ENCODE results near the gene FRK.
"Not testable (repeated sequence)": the region's sequence is repeated elsewhere in the genome, so short reads cannot be mapped to it uniquely, and the experiment has no call there.

The FRK gene

GRCh38 chr6:115937502-115937901 is 123.2 kb downstream of the FRK start:
- not testable (repeated sequence) for DNase-seq

GRCh38 chr6:115935361-115935760 is 125.3 kb downstream of the FRK start:
- no peak for DNase-seq

- no peak for DNase-seq
Measured at GRCh38 chr6:115934829-115935228, 125.9 kb downstream of the FRK start.

DNA sequence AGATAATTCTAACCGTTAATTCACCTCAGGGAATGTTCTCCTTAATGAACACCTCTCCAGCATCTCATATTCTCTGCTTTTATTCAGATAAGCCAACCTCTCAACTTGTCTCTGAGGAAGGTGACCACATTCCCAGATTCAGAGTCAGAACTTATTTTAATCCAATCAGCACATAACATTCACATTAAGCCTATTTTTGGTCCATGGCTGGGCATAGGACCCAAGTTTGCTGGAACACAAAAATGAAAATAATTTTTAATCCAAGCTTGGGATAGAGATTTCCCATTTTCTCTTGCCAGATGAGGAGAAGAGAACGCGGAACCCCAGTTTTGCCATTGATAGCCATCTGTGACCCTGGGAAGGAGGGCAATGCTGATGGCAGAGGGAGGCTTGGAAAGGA is 126.5 kb downstream of the FRK start:
- DNase-seq, result no peak

- no peak for DNase-seq
Measured at GRCh38 chr6:115932481-115932880, 128.2 kb downstream of the FRK start.

DNA sequence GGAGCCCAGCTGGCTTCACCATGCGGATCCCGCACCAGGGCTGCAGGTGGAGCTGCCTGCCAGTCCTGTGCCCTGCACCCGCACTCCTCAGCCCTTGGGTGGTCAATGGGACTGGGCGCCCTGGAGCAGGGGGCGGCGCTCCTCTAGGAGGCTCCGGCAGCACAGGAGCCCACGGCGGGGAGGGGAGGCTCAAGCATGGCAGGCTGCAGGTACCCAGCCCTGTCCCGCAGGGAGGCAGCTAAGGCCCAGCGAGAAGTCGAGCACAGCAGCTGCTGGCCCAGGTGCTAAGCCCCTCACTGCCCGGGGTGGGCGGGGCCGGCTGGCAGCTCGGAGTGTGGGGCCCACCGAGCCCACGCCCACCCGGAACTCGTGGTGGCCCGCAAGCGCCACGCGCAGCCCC is 132.7 kb downstream of the FRK start:
- not testable (repeated sequence) for DNase-seq

DNA sequence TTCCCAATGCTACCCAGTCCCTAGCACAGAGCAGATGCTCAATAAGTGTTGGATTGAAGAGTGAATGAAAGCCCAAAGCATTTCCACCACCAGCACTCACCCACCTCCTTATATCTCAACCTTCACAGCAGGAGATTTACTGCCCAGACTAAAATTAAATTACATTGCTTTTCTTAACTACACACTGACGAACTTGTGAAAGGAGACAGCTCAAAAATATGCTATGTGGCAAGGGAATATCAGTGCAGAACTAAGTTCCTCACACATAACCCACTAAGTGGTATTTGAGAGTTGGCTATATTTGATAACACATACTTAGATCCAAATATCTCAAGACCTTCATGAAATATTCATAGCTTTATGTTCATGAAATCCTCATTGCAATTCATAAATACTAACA is 137.7 kb downstream of the FRK start:
- no peak for DNase-seq

- no peak for DNase-seq
Measured at GRCh38 chr6:115914098-115914497, 146.6 kb downstream of the FRK start.

DNA sequence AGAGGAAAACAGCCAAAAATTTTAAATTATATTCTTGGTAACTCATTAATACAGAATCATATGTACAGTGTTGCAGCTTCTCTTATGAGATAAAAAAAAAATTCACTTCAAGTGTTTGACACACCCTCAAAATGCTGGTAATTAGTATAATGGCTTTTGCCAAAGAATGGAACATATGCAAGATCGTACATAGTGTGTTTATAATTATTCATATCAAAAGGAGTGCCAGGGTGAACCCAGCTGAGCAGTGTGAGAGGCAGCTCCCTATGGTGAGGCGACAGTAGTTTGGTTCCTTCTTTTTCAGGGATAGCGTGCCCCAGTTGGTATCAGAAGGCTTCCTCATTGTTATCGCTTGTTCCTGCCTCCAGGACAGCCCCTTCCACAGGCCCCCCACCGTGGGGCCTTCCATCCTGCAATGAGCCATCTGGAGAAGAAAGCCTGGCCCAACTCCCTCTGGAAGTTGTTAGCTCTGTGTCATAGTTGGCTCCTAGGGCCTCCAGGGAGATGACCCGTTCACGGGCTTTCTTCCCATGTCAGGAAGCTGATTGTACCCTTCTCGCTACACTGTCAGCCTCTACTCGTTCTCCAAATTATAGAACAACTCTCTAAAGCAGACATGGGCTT is 150.7 kb downstream of the FRK start:
- DNase-seq, result no peak

DNA sequence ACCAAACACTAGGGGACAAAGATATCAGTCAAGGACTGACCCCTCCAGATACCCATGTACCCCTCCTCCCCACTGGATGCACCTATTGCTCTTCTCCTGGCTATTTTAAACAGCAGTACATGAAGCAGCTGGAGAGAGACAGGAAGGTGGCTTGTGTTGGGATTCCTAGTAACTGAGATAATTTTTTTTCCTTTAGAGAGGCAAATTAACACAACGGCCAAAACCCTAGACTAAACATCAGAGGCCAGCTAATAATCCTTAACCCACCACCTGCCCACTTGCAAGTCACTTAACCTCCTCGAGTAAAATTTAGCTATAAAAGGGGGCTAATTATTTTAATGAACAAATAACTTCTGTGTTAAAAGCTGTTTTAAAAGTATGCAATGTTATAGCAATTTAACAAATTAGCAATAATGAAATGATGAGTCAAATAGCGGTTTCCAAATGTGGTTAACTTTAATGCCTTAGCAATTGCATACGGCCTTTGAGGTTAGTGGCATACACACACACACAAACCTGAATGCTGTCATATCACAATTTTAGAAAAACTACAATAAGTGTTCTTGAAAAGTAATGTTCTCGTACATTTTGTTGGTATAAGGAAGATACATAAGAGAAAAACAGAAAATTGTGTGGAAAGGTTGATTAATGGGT is 151.7 kb downstream of the FRK start:
- no peak for DNase-seq

- DNase-seq, result no peak
Measured at GRCh38 chr6:115905471-115905870, 155.2 kb downstream of the FRK start.

DNA sequence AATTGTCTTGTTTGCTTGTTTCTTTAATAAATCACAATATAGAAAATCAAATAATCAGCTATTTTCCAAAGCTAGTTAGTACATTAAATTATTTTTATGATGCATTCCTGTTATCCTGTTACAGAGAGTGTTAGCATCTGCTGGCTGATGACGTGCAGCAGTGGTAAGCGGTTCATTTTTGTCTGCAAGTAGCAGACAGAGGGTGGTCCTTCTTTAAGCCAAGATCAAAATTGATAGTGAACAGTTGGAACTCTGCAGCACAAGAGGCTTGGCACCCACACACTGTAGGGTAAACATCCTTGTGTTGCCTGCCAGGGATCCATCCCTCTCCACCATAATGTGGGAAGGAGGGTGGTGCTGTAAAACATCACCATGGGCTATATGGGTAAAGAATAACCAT is 158.3 kb downstream of the FRK start:
- no peak for DNase-seq

DNA sequence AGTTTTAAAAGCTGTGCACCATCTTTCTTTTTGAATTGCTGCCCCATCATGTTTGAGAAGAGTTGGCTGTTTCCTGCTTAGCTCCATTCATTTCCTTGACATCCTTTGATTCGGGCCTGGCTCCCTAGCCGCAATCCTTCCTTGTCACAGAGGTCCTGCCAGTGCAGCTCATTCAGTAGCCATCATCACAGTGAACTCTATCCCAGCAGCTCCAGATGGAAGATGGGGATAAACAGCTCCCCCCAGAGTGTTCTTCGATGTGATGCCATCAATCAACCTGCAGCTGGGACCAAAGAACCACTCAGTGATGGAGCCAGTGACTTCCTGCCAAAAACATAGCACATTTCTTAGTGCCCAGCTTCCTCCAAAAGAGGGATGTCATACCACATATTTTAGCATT is 158.8 kb downstream of the FRK start:
- DNase-seq, result no peak

- no peak for DNase-seq
Measured at GRCh38 chr6:115899730-115900282, 160.9 kb downstream of the FRK start.

DNA sequence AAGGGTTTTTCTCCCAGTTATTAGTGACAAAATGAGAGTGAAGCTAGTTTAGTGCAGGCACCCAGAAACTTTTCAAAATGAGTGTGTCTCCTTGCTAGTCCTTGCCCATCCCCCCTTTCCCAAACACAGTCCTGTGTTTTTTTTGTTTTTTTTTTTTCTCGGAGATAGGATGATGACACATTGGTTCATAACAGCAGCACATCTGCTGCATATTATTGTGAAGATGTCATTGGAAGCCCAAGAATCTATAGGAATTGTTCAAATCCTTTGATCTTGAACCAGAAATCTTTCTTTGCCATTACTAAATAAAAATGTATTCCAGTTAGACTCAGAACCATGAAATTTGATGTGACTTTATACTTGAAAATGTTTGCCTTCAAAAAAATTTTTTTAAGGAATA is 162.4 kb downstream of the FRK start:
- DNase-seq, result no peak

DNA sequence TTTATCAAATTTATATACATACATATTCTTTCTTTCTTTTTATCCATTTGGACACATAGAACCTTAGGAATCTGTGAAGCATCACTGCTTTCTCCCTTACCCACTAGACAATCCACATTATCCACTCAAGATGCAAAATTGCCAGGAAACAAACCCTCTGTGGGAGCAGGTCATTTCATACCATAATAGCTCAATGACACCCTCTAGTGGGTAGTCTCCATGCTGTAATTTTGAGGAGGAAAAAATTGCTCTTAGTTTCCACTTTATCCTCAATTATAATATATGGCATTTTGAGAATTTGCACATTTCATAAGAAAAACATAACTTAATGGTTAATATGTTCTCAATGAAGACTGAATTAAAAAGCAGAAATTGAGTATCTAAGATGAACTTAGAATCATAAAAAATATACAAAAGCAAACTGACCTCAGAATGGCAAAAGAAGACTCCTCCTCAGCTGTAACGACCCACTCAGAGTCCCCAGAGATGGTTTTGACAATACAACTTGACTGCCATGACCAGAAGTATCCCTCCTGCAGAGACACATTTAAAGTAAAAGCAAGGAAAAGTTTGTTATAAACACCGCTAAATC is 164.1 kb downstream of the FRK start:
- DNase-seq, result no peak

GRCh38 chr6:115894426-115894992 is 166.2 kb downstream of the FRK start:
- DNase-seq, result no peak

DNA sequence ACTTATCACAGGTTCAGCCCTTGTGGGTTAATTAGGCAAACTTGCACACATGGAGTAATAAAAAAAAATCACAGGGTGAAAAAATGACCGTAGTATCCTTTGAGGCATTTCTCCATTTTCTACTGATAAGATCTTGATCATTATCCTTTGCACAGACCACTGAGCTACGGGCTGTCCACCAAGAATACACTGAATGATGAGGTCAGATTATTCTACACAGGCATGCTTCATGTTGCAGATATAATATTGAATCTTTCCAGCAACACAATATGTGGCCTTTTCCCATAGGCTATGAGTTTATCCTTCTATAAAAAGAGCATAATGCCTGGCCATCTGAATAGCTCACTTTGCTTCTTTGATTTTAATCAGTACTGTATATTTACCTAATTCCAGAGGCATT is 168.9 kb downstream of the FRK start:
- no peak for DNase-seq

DNA sequence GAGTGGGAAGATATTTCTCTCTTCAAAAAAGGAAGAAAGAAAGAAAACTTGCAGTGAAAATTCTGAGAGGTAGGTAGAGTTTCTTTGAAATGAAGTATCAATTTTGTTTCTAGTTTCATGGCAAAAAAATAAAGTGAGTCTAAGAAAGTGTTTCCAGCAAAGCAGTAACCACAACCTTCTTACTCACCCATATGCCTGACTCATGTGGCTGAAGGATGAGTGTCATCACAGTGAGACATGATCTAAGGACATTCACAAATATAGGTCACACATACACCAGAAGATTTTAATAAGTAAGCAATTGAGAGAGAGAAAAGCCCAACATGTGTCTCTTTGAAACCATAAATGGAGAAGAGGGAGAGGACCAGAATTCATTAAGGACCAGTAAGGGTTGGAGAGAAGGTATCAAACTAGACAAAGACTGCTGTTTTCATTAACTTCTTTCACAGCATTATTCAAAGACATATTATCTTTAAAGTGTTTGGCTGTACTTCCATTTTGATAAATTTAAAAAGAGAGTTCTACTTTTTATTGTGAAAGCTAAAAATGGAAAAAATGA is 169.5 kb downstream of the FRK start:
- no peak for DNase-seq

DNA sequence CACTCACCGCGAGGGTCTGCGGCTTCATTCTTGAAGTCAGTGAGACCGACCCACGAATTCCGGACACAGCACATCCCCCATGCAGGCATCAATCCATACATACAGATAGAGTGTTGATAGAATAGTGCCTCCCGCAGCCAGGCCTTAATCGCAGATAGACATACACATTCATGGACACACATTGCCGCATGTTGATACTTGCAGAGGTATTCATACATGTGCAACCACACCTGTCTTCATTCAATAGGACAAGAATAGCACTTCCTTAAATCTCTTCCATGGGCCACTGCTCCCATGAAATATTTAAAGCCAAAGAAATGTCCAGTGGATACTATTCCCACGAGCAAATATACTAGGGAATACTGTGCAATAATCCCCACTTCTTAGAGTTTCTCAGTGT is 170.5 kb downstream of the FRK start:
- no peak for DNase-seq

DNA sequence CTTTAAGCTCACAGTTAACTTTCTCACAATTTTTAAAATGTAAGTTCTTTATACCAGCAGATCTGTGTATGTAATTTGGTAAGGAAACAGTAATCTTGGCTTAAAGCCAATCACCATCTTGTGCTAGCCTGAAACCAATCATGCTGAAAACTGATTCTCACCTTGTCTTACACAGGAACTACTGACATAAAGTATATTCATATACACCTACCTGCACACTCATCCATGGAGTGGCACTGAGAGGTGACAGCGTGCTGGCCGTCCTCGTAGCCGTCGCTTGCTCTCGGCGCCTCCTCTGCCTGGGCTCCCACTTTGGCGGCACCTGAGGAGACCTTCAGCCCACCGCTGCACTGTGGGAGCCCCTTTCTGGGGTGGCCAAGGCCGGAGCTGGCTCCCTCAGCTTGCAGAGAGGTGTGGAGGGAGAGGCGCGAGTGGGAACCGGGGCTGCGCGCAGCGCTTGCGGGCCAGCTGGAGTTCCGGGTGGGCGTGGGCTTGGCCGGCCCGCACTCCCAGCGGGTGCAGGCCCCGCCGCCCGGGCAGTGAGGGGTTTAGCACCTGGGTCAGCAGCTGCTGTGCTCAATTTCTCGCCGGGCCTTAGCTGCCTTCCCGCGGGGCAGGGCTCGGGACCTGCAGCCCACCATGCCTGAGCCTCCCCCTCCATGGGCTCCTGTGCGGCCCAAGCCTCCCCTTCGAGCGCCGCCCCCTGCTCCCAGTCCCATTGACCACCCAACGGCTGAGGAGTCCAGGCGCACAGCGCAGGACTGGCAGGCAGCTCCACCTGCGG is 171.8 kb downstream of the FRK start:
- not testable (repeated sequence) for DNase-seq

DNA sequence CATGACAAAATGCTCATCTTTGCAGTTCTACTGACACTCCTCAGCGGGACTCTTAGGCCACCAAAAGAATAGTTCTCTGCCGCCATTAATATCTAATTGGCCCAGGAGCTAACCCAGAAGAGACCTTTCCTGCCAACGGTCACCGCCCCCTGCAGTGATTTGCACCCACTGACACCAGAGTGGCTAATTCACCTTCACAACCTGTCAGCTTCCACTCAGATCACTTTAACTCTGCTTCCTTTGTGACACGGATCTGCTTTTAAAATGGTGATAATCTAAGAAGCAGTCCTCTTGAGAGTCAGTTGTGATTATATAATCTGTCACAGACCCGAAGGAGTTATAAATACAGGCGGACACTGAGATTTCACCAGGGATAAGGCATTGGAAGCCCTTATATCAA is 172.8 kb downstream of the FRK start:
- no peak for DNase-seq

All from stimulated activated CD4-positive, alpha-beta T cell treated with anti-CD3 and anti-CD28 coated beads, Interleukin-2, amount 100 ng/mL, for 24 hours (primary cell).